Stomach smooth muscle (tissue), 2 donors: ENCODE results near the gene UNC93B1.

ENCODE experiments used
- H3K27ac ChIP-seq: one replicate; pipeline ENCODE4 v1.7.0; 2013; ENCODE audit warnings: mild to moderate bottlenecking, low read length, inconsistent platforms
- H3K27me3 ChIP-seq, 2 donors: one replicate each; pipeline ENCODE4 v1.7.0; 2013; ENCODE audit warnings: low read length in 2 of 2; ENCODE audit not compliant: insufficient read depth in 2 of 2, control insufficient read depth in 1 of 2
- H3K36me3 ChIP-seq, 2 donors: one replicate each; pipeline ENCODE4 v1.7.0; 2013; ENCODE audit warnings: low read length in 2 of 2; ENCODE audit not compliant: control insufficient read depth in 2 of 2, insufficient read depth in 2 of 2
- H3K4me1 ChIP-seq: one replicate; pipeline ENCODE4 v1.7.0; 2013; ENCODE audit warnings: low read length; ENCODE audit not compliant: control insufficient read depth, insufficient read depth
- H3K4me3 ChIP-seq, 2 donors: one replicate each; pipeline ENCODE4 v1.7.0; 2013; ENCODE audit warnings: low read length in 2 of 2
- H3K9ac ChIP-seq, 2 donors: one replicate each; pipeline ENCODE4 v1.7.0; 2013; ENCODE audit warnings: low read length in 2 of 2, mild to moderate bottlenecking in 1 of 2
- H3K9me3 ChIP-seq, 2 donors: one replicate each; pipeline ENCODE4 v1.7.0; 2013; ENCODE audit warnings: low read length in 2 of 2; ENCODE audit not compliant: control insufficient read depth in 2 of 2
- donor health status: healthy.
- donor health status: Pancreatic carcinoma.

UNC93B1 gene

DNA sequence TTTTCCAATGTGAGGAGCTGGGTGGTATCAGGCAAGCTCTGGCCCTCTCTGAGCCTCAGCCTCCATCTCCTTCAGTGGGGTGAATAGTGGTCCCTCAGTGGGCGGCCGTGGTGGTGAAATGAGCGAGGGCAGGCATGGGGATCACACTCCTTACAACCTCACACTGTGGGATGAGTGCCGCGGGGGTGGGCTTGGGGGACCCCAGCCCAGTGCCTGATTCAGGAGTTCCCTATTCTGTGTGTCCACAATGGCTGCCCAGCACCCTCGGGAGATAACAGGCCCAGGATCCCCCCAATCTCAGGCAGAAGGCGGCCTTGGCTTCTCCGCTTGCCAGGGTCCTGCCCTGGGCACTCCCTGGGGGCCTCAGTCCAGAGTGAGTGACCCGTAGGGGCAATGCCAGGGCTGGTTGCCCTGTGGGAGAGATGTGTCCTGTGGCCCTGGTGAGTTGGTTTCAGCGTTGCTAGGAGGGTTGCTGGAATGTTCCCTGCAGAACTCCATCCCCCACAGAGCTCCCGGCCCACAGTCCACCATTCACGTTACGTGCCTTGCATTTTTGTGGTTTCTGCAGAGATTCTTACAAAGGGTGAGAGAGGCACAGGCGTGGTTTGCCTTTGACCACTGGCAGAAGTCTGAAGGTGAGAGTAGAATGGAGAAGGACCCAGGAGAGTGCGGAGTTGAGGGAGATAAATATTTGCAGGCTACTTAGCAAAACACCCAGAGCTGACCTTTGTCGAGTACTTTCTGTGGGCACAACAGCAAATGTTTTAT lies 9.1 kb upstream of the UNC93B1 start:
- Histone ChIP-seq H3K9ac (no peak overlapping the region), H3K27ac (no peak overlapping the region), H3K4me3 (no peak overlapping the region), H3K36me3 (no peaks in the 10 kb centered on the region), H3K27me3 (no peaks in the 10 kb centered on the region), H3K9me3 (no peaks in the 10 kb centered on the region), H3K4me1 (peaks cover 36% of the 10 kb centered on the region)

DNA sequence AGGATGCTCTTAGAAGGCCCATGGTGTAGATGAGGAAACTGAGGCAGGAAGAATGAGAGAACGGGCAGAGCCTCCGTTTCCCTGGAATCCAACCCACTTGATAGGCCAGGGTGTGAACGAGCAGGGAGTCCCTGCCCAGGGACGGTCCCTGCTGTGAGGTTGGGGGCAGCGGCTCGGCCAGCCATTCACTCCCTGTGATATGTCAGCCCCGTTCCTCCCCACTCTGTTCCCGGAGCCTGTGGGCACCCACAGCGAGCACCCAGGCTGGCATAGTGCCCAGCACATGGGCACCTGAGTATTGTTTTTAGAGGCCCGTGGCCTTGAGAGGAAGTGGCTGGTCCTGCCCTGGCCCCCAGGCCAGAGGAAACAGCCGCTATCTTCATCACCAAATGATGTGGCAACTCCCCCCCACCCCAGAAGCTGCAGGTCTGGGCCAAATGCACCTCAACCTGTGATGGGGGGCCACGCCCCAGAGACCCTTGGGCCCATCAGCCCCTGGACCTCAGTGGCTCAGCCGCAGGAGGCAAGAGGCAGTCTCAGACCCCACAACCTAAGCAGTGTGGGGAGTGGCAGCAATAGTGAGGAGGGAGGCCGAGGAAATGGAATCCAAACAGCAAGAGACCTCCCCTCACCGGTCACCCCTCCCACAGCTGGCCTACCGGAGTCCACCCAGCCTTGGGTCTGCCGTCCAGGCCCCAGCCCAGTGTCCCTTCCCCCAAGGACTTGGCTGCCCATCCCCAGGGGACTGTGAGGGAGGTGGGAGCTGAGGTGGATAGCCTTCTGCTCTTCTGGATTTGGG lies 8.3 kb upstream of the UNC93B1 start:
- Histone ChIP-seq H3K36me3 (no peaks in the 10 kb centered on the region), H3K27ac (no peak overlapping the region), H3K9me3 (no peaks in the 10 kb centered on the region), H3K27me3 (no peaks in the 10 kb centered on the region), H3K4me1 (peaks cover 36% of the 10 kb centered on the region), H3K9ac (no peak overlapping the region), H3K4me3 (no peak overlapping the region)

DNA sequence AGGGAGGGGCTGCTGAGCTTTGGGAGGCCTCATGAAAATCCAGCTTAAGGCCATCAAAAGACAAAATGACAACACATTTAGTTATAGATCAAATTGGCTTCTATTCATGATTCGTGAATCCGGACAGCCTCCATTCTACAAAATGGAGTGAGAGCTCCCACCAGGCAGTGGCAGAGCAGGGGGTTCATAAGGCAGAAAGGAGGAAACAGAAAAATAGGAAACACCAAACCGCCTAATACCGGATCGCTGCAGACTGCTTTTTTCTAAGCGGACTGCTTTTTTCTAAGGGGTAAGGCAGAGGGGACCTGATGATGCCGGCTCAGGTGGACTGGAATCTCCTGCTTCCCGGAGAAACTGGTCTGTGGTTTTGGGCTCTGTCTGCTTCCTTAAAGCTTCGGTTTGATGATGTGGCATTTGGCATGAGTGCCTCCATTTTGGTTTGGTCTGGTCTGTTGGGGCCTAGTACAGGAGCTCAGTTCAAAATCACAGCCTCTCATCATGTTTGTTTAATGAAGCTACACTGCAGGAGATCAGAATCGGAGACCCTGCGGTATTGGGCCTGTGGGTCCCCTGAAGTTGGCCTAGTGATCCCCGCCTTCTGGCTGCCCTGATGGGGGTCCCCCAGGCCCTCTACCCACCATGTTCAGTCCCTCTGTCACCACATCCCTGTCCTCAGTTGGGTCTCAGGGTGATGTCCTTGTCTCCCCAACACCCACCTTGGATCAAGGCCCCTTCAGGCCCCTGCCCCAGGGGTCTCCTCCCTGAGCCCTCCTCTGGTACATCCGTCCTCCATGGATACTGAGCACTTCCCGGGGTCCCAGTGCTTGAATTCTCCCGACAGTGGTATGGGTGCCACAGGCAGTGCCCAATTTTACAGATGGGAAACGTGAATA lies 7.4 kb upstream of the UNC93B1 start:
- peak overlapping the region in 1 of 2 donors; percentile 68 for H3K4me3 ChIP-seq

DNA sequence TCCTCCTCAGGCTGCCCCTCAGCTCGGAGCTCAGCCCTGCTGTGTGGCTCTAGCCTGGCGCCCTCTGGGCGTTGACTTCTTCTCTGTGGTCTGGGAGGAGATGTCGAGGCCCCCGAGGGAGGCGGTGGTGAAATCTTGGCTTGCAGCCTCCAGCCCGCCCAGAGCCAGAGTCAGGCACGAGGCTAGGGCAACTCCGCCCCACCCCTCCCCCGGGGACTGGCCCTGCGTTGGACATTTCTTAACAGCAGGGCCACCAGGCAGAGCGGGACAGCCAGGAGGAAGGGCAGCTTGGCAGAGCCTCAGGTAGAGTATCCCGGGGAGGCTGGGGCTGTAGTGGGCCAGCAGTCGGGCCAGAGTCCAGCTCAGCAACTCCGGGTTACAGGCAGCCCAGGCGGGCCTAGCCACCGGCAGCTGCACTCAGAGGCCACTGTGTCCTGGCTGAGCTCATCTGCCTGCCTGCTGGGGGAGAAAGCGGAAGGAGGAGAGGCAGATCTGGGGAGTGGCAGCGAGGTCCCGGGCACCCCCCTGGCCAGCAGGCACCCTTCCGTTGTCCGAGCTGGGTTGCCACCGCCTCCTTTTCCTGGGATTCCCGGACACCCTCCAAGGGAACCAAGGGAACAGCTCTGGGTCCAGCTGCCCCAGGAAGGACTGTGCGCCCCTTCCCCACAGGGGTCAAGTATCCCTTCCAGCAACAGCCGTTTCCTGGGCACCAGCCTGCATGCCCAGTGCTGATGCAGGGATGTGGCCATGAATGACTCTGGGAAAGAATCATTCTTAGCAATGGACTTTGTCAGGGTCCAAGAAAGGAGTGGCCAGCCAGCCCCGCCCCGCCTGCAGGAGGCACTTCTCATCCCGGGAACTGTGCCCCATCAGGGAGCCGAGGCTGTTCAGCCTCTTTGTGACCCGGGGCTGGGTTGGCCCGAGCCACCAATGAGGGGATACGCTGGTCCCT lies 6.5 kb upstream of the UNC93B1 start, which contains the start of gene ALDH3B1:
ALDH3B1 (plus strand) TSS at position 238 of the 952 bp plus-strand sequence. CDS start 4,971 bp downstream, outside the sequence.
- peak within 1 kb of the TSS in 1 of 2 donors; percentile 68 for H3K4me3 ChIP-seq
- H3K27ac ChIP-seq, result peak within 1 kb of the TSS; percentile 74
- H3K36me3 ChIP-seq, result no peaks in the 10 kb centered on the region
- no peaks in the 10 kb centered on the region for H3K27me3 ChIP-seq
- H3K4me1 ChIP-seq, result peaks cover 36% of the 10 kb centered on the region
- peak within 1 kb of the TSS; percentile 28 to 58 for H3K9ac ChIP-seq
- no peaks in the 10 kb centered on the region for H3K9me3 ChIP-seq

More for the DNA sequence above, 7.4 kb upstream of the UNC93B1 start:
- H3K27me3 ChIP-seq, result no peaks in the 10 kb centered on the region
- H3K4me1 ChIP-seq, result peaks cover 36% of the 10 kb centered on the region
- H3K36me3 ChIP-seq, result no peaks in the 10 kb centered on the region
- H3K9ac ChIP-seq, result peak overlapping the region; percentile 28 to 58
- peak overlapping the region; percentile 74 for H3K27ac ChIP-seq
- H3K9me3 ChIP-seq, result no peaks in the 10 kb centered on the region

DNA sequence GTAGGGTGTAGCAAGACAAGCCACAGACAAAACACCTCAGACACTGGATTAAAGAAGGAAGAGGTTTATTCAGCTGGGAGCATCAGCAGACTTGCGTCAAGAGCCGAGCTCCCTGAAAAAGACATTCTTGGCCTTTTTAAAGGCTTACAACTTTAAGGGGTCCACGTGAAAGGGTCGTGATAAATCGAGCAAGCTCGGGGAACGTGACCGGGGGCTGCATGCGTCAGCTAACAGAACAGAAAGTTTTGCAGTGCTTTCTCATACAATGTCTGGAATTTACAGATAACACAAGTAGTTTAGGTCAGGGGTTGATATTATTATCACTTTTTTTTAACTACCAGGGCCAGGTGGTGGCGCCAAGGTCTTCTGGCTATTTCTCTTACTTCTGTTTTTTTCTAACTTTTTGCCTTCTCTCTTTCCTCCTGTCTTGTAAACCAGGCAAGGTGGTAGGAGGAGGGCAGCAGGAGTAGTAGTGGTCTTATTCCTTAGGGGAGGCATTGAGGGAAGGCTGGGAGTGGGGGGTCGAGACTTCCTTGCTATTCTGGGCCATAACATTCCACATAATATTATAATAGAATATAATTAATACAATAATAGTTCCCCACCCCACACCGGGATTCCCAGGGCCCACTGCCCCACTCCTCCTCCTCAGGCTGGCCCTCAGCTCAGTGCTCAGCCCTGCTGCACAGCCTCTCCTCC lies 5.6 kb upstream of the UNC93B1 start:
- peak overlapping the region in 1 of 2 donors; percentile 21 for H3K9ac ChIP-seq
- peaks cover 0 to 5% of the 10 kb centered on the region in 2 donors for H3K27me3 ChIP-seq
- no peaks in the 10 kb centered on the region for H3K9me3 ChIP-seq
- peak overlapping the region; percentile 74 for H3K27ac ChIP-seq
- peak overlapping the region in 1 of 2 donors; percentile 68 for H3K4me3 ChIP-seq
- H3K4me1 ChIP-seq, result peaks cover 33% of the 10 kb centered on the region
- H3K36me3 ChIP-seq, result no peaks in the 10 kb centered on the region

DNA sequence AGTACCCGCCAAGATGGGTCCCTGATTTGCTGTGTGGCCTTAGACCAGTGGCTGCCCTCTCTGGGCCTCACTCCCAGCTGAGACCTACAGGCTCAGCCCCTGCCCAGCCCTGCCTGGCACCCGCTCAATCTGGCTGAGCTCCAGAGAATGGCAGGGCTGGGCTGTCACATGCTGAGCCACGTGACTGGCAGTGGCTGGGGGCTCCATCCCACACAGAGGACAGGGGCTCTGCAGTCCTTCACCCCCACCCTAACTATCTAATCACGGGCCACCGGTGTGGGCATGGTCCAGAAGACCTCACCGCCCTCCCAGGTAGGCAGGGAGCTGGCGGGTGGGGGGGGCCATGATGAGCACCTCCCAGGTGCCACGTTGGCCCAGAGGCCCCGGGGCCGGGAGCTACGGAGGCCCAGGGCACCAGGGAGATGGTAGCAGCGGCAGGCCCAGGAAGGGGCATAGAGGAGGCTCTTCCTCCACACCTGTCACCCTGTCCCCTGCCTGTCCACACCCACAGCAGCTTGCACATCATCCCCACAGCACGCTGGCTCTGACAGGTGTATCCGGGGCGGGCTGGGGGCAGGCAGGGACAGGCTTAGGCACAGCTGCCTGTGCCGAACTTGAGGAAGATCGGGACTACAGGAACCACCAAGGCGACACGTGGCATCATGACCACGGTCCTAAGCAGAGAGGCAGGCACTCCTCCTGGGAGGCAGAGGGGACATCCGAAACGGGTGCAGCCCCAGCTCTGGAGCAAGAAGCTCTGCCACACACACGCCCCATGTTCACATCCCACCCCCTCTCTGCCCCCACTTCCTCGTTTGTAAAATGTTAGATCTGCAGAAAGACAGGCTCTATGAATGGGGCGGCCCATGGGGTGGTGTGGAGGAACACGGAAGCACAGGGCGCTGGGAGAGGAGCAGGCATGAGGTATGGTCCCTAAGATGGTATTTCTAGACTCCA lies 4.8 kb upstream of the UNC93B1 start:
- no peak overlapping the region for H3K27ac ChIP-seq

DNA sequence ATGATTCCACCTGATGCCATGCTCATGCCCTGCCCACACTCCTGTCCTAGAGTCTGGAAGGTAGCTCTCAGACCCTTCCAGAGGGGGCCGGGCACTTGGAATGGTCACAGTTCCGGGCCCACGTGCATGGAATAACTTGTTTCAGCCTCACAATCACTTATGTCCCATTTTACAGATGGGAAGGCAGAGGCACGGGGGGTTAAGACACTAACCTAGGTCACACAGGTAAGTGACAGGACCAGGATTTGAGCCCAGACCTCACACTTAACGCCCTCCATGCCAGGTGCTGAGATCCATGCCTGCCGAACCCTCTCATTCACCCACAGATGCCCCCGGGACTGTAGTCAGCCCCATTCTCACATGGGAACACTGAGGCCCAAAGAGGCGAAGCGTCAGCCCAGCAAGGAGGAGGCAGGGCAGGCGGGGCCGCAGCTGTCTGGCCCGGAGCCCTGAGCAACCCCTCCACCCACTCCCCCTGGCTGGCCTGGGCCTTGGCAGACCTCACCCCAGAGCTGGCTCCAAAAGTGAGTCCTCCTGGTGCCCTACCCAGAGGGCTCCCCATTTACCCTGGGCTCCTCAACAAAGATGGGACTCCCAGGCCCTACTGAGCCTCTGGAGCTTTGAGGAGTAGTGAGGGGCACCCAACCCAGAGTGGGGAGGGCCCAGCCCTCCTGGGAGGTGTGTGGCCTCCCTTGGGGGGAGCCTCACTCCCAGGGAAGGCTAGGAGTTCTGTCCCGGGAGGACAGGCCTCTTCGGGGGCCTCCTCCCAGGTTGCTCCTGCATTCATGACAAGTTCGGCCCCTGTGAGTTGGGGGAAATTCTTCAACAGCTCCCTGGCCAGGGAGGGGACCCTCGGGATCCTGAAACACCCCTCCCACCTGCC lies 3.8 kb upstream of the UNC93B1 start:
- Histone ChIP-seq H3K4me1 (peaks cover 35% of the 10 kb centered on the region), H3K9ac (no peak overlapping the region)

More for the DNA sequence above, 4.8 kb upstream of the UNC93B1 start:
- Histone ChIP-seq H3K4me3 (no peak overlapping the region), H3K9ac (no peak overlapping the region), H3K27me3 (peaks cover 0 to 10% of the 10 kb centered on the region in 2 donors), H3K9me3 (no peaks in the 10 kb centered on the region), H3K36me3 (no peaks in the 10 kb centered on the region), H3K4me1 (peaks cover 32% of the 10 kb centered on the region)

DNA sequence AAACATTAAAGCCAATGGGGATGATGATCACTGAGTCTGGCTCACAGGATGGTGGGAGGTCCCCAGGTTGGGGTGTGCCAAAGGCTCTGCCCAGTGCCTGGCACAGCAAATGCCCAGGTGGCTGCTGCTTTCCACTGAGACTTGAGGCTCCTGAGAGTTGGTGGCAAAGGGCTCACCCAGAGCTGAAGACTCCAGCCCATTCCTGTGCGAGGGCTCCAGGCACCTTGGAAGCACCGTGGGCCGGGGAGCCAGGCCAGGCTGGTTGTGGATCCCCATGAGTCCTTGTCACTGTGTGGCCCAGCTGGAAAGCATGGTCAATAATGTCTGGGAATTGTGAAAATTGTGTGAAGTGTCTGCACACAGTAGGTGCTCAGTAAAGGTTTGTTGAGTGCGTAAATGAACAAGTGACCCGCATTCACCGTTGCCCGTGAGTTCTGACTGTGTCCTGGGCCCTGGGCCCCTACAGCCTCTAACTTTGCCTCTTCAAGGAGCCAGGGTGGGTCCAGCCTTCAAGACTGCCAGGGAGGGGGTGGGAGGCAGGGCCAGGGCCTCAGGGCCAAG lies 2.8 kb upstream of the UNC93B1 start:
- H3K9ac ChIP-seq, result no peak overlapping the region
- no peaks in the 10 kb centered on the region for H3K9me3 ChIP-seq
- H3K27ac ChIP-seq, result no peak overlapping the region
- H3K36me3 ChIP-seq, result no peaks in the 10 kb centered on the region
- H3K4me3 ChIP-seq, result no peak overlapping the region
- peaks cover 32% of the 10 kb centered on the region for H3K4me1 ChIP-seq
- H3K27me3 ChIP-seq, result peaks cover 0 to 10% of the 10 kb centered on the region in 2 donors

More for the DNA sequence above, 3.8 kb upstream of the UNC93B1 start:
- H3K27ac ChIP-seq, result no peak overlapping the region
- no peaks in the 10 kb centered on the region for H3K9me3 ChIP-seq
- H3K4me3 ChIP-seq, result no peak overlapping the region
- peaks cover 0 to 10% of the 10 kb centered on the region in 2 donors for H3K27me3 ChIP-seq
- H3K36me3 ChIP-seq, result no peaks in the 10 kb centered on the region
